SW480 (cell line): ENCODE measurements around the gene SYCE3.
"Not testable (repeated sequence)": the region's sequence is repeated elsewhere in the genome, so short reads cannot be mapped to it uniquely, and the experiment has no call there.

Experiments
- DNase-seq: peaks from one replicate; pipeline ENCODE4 v3.0.0-alpha.2; 2016; ENCODE audit warnings: low spot score

SYCE3 gene

DNA sequence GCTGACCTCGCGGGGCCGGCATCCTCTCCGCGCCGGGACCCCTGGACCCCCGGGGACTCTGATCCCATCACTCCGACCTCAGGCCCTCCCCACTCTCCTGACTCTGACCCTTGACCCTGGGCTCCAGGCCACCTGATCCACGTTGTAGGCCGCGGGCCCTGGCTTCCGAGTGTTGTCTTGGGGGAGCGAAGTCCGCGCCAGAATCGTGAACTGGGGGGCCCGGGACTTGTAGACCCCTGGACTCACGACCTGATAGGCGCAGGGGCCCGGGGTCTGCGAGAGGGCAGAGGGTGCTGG, 32.2 kb downstream of the SYCE3 start:
- no peak for DNase-seq

DNA sequence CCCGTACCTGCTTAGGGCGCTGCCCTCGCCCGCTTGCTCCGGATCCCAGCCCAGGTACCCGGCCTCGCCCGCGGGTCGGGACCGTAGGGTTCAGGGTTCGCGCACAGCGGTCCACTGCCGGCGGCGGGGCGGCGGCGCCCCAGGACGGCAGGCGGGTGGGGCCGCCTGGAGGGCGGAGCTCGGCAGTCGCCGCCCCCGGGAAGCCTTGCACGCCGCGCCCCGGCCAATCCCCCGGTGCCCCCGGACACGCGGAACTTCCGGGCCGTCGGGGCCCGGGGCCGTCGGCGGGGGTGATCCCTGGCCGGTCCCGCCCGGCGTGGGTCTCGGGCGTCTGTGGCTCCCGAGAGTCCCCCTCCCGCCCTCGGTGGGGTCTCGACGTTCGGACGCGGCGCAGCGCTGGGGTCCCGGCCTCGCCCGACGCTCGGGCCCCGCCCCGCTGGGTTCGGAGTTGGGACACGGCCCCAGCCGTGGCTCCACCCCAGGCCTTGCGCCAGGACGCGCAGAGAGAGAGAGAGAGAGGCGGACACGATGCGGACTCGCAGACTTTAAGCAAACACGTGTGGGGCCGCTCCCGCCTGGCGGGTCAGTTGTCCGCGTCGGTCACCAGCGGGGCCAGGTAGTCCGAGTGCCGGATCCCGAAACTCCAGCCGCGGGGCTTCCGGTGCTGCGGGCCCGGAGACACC, 32.7 kb downstream of the SYCE3 start, which contains the start of gene TYMP:
TYMP (minus strand) TSS at position 116 of the 683 bp plus-strand sequence. CDS start 303 bp downstream, outside the sequence.
- DNase-seq: no peak

DNA sequence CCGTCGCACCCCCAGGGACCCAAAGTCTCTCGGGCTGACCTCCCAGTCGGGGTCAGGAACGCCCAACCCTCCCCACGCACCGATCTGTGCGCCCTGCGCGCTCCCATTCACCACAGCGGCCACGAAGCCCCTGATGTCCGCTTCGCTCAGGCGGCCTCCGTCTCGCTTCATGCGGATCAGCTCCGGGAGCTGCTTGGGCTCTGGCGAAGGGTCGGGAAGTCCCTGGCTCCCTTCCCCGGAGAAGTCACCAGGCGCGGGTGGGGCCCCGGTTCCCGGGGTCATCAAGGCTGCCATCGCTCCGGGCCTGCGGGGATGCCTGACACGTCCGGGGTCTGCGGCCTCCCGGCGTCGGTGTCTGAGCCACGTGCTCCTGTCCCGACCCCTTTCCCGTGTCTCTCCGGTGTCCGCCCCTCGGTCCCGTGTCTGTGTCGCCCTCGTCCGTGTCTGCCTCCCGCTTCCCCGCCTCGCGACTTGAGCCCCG, 33.3 kb downstream of the SYCE3 start:
- no peak for DNase-seq

DNA sequence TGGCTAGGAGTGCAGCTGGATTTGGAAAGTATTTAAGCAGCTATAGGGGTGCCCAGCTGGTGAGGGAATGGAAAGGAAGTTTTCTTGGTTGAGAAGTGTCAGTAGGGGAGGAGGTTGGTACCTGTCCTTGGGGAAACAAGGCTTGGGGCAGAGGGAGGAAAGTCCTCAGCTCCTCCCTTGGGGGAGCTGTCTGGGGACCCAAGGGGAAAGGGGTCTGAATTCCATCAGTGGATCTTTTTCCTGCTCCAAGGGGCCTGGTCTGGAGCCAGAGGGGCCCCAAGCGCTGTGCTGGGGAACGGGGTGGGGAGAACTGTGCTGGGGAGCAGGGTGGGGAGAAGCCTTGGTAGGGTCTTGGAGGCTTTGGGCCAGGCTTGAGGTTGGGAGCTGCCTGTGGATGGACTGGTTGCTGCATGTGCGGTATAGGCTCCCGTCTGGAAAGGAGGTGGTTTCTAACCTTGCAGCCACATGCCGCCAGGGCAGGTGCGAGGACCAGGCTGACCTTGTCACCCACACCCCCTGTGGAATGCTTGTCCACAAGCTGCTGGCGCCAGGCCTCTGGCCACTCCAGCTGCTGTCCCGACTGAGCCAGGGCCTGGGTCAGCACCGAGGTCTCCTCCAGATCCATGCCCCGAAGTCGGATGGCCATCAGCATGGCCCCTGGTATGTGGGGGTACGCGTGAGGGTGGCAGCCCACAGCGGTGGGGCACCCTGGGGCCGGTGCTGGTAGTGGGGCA, 33.9 kb downstream of the SYCE3 start:
- DNase-seq: no peak

DNA sequence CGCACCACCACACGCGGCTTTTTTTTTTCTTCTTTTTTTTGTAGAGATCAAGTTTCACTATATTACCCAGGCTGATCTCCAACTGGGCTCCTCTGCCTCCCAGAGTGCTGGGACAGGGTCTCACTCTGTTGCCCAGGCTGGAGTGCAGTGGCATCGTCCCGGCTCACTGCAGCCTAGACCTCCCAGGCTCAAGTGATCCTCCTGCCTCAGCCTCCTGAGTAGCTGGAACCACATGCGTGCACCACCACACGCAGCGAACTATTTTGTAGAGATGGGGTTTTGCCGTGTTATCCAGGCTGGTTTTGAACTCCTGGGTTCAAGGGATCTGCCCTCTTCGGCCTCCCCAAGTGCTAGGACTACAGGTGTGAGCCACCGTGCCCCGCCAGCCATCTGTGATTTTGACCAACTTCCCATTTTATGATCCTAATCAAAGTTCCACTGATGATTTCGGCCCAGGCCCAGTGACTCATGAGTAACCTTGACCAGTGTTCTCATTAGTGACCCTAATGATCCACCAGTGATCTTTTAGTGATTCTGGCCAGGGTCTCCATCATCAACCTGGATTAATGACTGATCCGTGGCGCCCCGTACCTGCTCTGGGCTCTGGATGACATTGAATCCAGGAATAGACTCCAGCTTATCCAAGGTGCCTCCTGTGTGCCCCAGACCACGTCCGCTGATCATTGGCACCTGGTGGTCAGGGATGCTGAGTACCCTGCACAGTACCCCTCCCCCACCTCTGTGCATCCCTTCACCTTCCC, 34.6 kb downstream of the SYCE3 start:
- DNase-seq: no peak

DNA sequence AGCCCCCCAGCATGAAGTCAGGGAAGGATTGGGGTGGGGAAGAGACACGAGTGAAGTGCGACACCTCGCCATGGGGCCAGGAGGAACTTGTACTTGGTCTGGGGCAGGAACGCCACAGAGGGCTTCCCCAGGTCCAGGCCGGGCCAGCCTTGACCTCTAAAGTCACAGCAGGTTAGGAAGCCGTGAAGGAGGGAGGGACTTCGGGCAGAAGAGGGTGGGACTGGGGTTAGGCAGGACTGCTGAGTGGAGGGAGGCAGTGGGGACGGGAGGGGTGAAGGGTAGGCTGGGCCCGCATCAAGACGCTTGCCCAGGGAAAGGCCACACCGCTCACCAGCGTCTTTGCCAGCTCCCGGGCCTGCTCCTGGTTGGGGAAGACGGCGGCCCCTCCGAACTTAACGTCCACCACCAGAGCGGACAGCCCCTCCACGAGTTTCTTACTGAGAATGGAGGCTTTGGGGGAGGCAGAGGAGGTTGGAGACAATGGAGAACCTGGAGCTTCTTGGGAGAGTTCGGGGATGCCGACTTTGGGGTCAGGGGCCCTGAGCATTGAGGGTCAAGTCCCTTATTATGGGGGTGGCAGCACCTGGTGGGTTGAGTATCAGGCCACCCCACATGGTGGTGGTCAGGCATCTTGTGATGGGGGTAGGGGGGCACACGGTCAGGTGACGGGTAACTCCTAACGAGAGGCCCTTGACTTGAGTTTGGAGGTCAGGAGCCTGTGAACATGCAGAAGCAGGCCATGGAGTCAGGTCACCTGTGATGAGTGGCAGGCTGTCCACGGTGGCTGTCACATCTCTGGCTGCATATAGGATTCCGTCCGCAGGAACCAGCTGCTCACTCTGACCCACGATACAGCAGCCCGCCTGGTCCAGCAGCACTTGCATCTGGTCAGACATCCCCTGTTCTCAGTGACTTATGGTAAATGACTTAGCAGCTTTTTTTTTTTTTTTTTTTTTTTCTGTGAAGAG, 35.6 kb downstream of the SYCE3 start:
- no peak for DNase-seq

DNA sequence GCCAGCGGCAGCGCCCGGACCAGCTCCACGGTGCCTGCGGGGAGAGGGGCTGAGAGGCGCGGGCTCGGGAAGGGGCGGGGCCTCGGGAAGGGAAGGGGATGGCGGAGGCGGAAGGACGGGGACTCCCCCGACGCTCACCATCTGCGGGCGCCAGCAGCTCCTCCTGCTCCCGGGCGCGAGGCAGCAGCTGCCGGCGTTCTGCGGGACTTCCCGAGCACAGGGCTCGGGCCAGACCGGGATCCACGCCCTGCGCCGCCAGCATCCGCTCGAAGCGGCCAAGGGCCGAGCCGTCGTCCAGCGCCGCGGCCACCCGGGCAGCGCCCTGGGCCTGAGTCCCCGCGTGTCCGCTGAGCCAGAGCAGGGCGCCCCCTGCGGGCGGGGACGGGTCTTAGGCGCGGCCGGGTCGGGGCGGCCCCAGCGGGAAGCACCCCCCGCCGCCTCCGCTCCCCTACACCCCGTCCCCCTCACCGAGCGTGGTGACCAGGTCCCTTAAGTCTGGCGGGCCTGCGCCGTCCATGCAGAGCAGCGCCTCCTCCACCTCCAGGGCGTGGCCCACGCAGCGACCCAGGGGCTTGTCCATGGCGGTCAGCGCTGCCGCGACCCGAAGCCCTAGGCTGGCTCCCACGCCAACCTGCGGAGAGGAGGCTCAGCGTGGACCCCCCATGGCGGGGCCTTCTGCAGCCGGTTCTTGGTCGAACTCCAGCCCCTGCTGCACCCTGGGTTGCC, 36.4 kb downstream of the SYCE3 start:
- DNase-seq: peak; percentile 76

DNA sequence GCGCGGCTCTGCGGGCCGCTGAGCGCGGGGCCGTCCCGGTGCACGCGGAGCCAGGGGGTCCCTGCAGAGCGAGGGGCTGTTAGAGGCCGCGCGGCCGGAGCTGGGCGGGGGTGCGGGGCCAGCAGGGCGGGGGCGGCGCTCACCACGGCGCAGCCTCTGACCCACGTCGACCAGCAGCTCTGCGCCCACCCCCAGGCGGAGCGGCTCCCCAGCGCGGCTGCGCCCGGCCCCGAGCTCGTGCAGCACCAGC, 36.9 kb downstream of the SYCE3 start:
- DNase-seq: no peak

DNA sequence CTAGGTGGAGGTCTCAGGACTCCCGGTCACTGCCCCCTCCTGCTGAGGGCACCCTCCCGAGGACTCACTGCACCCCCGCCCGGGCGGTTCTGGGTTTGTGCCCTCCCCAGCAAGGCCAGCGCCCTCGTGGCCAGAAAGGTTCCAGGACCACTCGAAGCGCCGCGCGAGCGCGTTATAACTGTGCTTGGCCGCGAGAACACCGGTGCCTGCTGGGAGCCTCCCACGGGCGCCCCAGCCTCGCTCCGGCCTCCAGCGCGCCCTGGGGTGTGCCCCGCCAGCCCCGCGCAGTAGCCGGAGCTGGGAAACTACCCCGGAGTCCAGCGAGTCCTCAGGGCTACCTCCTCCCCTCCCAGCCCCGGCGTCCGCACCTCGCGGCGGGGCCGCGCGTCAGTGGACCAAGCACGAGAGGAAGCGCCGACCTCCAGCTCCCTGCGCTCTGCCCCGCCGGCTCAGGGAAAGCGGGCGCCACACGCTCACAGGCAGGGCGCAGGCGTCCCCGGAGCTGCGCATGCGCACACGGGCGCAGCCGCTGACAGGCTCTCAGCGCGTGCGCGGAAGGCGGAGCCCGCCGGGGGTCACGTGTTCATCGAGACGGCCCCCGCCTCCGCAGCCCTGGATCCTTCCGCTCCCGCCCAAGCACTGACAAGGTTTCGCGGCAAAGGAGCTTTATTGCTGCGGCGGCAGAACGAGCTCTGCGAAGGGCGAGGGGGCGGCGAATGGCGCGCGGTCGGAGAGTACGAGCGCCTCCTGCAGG, 37.4 kb downstream of the SYCE3 start, which contains the start of gene SCO2:
SCO2 (minus strand) TSS at position 495 of the 754 bp plus-strand sequence. CDS start 1,187 bp downstream, outside the sequence.
- DNase-seq: peak; percentile 93

DNA sequence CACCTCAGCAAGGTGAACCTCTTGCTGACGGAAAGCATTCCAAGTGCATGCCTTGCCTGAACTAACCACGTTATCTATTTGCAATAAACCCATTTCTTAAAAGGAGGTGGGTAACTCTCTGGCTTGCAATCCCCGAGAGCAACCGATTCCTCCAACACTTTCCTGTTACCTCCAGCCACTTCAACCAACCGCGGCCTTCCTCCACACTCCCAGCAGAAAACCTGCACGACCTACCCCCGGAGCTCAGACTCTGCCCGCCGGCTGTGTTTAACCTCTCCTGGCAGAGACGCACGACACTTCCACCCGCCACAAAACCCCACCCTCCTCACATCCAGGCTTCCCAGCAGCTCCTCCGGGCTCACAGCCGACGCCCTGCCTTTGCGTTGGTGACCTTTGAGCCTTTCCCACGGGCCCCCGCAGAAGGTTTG, 38.0 kb downstream of the SYCE3 start:
- DNase-seq: peak; percentile 47

DNA sequence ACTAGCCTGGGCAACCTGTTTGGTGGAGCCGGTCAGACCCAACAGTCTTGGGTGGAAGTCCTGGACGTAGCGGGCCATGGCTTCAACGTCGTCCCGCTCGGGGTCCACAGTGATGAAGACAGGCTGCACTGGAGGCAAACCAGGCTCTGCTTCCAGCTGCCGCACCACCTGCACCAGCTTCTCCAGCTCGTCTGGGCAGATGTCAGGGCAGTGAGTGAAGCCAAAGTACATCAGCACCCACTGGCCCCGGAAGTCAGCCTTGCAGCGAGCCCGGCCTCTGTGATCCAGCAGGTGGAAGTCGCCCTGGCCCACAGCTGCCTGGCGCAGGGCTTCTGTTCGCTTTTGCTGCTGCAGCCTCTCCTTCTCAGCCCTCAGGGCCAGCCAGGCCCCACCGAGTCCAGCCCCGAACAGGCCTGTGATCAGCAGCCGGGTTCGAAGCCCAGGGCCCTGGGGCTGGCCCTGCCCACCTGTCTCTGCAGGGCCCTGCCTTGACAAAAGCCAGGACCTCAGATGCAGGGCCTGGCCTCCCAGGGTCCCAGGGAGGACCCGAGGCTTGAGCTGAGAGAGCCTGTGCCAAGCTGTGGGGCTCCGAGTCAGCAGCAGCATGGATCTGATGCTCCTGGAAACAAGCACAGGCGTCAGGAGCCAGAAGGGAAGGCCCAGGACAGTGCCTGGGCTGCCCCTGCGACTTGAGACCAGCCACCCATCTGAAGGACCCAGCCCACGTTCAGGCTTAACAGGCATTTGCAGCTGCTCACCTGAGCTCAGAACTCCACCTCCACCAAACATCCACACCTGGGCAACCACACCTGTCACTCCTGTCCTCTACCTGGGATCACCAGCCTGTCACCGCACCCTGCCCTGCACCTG, 38.7 kb downstream of the SYCE3 start:
- no peak for DNase-seq

DNA sequence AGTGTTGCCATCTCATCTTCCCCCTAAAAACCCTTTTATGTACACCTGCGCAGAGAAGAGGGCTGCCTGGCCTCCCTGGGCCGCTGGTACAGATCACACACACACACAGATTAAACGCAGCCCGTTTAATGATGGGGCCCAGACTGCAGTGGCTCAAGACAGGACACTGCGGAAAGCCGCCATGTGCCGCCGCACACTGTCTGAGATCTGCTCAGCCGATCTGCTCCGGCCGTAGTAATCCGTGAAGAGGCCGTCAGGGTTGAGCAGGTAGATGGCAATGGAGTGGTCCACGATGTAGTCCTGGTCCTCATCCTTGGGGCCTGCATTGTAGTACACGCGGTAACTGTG, 39.3 kb downstream of the SYCE3 start:
- no peak for DNase-seq

DNA sequence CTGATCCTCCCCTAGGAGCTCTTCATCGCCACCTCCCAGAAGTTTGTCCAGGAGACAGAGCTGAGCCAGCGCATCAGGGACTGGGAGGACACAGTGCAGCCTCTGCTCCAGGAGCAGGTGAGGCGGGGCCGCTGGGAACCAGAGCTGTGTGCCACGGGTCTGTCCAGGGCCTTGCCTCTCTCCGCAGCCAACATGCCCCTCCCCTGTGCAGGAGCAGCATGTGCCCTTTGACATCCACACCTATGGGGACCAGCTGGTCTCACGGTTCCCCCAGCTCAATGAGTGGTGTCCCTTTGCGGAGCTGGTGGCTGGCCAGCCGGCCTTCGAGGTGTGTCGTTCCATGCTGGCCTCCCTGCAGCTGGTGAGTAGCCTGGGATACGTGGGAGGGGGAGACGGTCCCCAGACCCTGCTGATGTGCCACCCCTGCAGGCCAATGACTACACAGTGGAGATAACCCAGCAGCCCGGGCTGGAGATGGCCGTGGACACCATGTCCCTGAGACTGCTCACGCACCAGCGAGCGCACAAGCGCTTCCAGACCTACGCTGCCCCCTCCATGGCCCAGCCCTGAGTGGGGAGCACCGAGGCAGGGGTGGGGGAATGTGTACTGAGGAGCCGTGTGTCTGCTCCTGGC, 39.8 kb downstream of the SYCE3 start:
- DNase-seq: no peak

DNA sequence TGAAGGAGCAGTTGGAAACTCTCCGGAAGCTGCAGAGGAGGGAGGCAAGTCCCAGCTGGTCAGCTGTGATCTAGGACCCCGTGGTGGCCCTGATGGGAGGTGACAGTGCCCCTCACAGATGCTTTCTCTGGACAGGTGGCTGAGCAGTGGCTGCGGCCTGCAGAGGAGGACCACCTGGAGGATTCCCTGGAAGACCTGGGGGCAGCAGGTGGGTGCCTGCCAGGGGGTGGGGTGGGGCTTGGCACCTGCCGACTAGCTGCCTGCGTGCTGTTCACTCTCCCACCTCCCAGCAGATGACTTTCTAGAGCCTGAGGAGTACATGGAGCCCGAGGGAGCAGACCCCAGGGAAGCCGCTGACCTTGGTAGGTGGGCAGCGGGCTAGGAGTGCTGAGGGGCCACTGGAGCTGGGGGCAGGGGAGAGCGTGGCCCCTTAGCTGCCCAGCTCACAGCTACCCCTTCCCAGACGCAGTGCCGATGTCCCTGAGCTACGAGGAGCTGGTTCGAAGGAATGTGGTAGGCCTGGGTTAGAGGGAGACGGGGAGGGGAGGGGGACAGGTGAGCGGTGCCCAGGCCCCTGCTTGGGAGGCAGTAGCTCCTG, 40.4 kb downstream of the SYCE3 start:
- no peak for DNase-seq

DNA sequence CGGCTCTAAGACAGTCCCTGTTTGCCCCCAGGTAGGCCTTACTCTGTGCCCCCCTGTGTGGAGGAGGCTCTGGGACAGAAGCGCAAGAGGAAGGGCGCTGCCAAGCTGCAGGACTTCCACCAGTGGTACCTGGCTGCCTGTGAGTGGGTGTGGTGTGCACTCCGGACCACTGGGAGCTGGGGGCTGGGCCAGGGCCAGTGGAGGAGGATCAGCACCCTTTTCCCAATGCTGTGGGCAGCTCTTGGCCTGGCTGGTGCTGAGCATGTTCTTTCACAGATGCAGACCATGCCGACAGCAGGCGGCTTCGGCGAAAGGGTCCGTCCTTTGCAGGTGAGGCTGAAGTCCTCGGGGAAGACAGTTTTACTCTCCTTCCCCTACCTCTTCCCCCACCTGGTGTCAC, 41.0 kb downstream of the SYCE3 start:
- no peak for DNase-seq

DNA sequence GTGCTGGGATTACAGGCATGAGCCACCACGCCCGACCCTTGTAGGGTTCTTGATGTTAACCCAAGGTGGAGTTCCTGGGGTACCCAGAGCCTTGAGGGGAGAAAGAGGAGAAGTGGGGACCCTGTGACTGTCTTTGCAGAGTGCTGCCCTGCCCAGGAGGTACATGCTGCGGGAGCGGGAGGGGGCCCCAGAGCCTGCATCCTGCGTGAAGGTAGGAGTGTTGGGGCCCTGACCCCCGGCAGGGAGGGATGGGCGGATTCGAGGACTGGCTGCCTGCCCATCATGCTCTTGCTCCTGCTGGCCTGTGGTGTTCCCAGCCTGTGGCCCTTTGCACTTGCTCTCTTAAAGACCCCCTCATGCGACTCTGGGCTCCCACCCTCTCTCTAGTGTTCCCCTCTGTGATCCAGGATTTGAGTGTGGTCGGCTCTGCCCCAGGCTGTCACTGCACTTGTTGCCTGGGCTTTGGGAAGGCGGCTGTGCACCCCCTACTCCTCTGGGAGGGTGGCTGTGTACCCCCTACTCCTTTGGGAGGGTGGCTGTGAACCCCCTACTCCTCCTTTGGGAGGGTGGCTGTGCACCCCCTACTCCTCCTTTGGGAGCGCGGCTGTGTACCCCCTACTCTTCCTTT, 41.8 kb downstream of the SYCE3 start:
- DNase-seq: no peak

DNA sequence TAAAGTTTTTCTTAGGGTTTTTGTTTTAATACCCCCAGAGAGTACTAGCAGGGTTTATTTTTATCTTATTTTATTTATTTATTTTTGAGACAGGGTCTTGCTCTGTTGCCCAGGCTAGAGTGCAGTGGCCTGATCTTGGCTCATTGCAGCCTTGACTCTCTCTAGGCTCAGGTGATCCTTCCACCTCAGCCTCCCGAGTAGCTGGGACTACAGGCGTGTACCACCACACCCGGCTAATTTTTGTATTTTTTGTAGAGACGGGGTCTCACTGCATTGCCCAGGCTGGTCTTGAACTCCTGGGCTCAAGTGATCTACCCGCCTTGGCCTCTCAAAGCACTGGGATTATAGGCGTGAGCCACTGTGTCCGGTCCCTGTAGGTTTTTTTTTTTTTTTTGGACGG, 42.5 kb downstream of the SYCE3 start:
- not testable (repeated sequence) for DNase-seq

DNA sequence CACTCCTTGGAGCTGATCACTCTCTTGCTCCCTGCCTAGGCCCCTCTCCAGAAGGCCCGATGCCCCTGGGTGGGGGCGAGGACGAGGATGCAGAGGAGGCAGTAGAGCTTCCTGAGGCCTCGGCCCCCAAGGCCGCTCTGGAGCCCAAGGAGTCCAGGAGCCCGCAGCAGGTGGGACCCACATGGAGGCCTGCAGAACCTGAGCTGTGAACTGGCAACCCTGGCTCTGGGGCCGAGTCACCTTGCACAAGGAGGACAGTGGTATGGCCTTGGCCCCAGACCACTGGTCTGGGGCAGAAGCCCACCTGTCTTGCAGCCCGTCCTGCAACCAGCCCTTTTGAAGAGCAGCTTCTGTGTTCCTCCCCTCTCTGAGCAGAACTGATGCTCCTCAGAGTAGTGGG, 43.6 kb downstream of the SYCE3 start:
- DNase-seq: no peak
